T-cell (primary cell): Measurements from ENCODE around the gene CTXN1. TPM values are rescaled to one million over a fixed set of nuclear protein-coding genes. Genes with fewer than 3 reads are reported as not detected.
"Not testable (repeated sequence)": the region's sequence is repeated elsewhere in the genome, so short reads cannot be mapped to it uniquely, and the experiment has no call there.

Source experiments
- ATAC-seq, 4 experiments: fragments of 200-7000 bp in 3 of 4; fragments of 150-1000 bp in 1 of 4; cut with Tn5 transposase; replicated peaks in 1 of 4; 1 replicate in 3 of 4; 2 replicates in 1 of 4; pipeline ENCODE4 v1.10.0; 2021; ENCODE audit warnings: moderate library complexity in 3 of 4, mild to moderate bottlenecking in 2 of 4, moderate number of reproducible peaks in 1 of 4
- CTCF ChIA-PET, 2 donors: fragments of 300-600 bp; sonication (Branson Sonifier 250); formaldehyde crosslinking; loops; one replicate each; lab custom pipeline; 2022; ENCODE audit warnings: antibody characterized with exemption in 2 of 2; lab: Charles Lee
- POLR2A ChIA-PET, 2 donors: fragments of 300-600 bp; sonication (Branson Sonifier 250); formaldehyde crosslinking; loops; one replicate each; lab custom pipeline; 2022; ENCODE audit warnings: antibody characterized with exemption in 2 of 2; lab: Charles Lee
- DNase-seq, 35 experiments: peaks; one replicate each; pipeline versions ENCODE4 v3.0.0 to v3.0.0-alpha.2; 2013 to 2023
- H3K27ac ChIP-seq: one replicate; pipeline ENCODE4 v1.5.1; 2013; ENCODE audit warnings: low read length
- H3K27me3 ChIP-seq, 2 experiments: replicated peaks in 1 of 2; 1 replicate in 1 of 2; 2 replicates in 1 of 2; pipeline versions ENCODE4 v1.6.1 to v1.7.0; 2013; ENCODE audit warnings: low read length in 1 of 2, mixed read lengths in 1 of 2; ENCODE audit not compliant: control insufficient read depth in 2 of 2, insufficient read depth in 2 of 2; ENCODE audit errors: extremely low read depth in 1 of 2
- H3K36me3 ChIP-seq, 2 donors: 1 replicate in 1 of 2; 2 replicates in 1 of 2; pipeline versions ENCODE4 v1.6.1 to v1.7.0; 2013; ENCODE audit warnings: low read length in 1 of 2; ENCODE audit not compliant: control insufficient read depth in 2 of 2, insufficient read depth in 1 of 2; ENCODE audit errors: extremely low read depth in 1 of 2
- H3K4me1 ChIP-seq, 2 experiments: 1 replicate in 1 of 2; 2 replicates in 1 of 2; pipeline versions ENCODE4 v1.6.1 to v1.7.0; 2013; ENCODE audit warnings: low read length in 2 of 2, mixed read lengths in 1 of 2; ENCODE audit not compliant: insufficient read depth in 2 of 2, control insufficient read depth in 1 of 2; ENCODE audit errors: extremely low read depth in 1 of 2
- H3K4me3 ChIP-seq, 2 donors: 1 replicate in 1 of 2; 2 replicates in 1 of 2; pipeline versions ENCODE4 v1.5.1 to v1.7.0; 2013; ENCODE audit warnings: mild to moderate bottlenecking in 2 of 2, low read length in 1 of 2, moderate library complexity in 1 of 2; ENCODE audit not compliant: control insufficient read depth in 1 of 2; ENCODE audit errors: extremely low read depth in 1 of 2
- H3K9me3 ChIP-seq: 2 replicates; pipeline ENCODE4 v1.7.0; 2013
- H3K27ac Mint-ChIP-seq, 2 donors: one replicate each; pipeline ENCODE4 v1.8.0; 2020 to 2021; ENCODE audit warnings: mild to moderate bottlenecking in 2 of 2, mixed read lengths in 2 of 2
- H3K27me3 Mint-ChIP-seq, 2 donors: one replicate each; pipeline ENCODE4 v1.8.0; 2021 to 2022; ENCODE audit warnings: mixed read lengths in 2 of 2
- H3K36me3 Mint-ChIP-seq: one replicate; pipeline ENCODE4 v1.8.0; 2021; ENCODE audit warnings: mixed read lengths
- H3K4me1 Mint-ChIP-seq, 3 donors: one replicate each; pipeline ENCODE4 v1.8.0; 2020 to 2022; ENCODE audit warnings: mixed read lengths in 3 of 3, mild to moderate bottlenecking in 1 of 3
- H3K4me3 Mint-ChIP-seq, 3 donors: one replicate each; pipeline ENCODE4 v1.8.0; 2020 to 2022; ENCODE audit warnings: mild to moderate bottlenecking in 3 of 3, mixed read lengths in 3 of 3, moderate library complexity in 3 of 3
- H3K9me3 Mint-ChIP-seq, 3 donors: one replicate each; pipeline ENCODE4 v1.8.0; 2020 to 2022; ENCODE audit warnings: mixed read lengths in 3 of 3
- WGBS: methylation state at CpG from one replicate; pipeline ENCODE4 v1.1.5; 2013; ENCODE audit warnings: missing lambda C conversion rate; ENCODE audit not compliant: insufficient coverage; 5-methylcytosine and 5-hydroxymethylcytosine counted together
- total RNA-seq, 35 experiments: library from RNA in 6 of 35; stranded (reverse) in 6 of 35; fragments of 120-200 nt in 1 of 35; gene quantifications; one replicate each; pipeline versions ENCODE4 v1.2.1 to v1.2.4 and lab custom pipeline; 2013 to 2026

The CTXN1 gene
- total RNA-seq, 5 donors from 2014 or later (not counting 1 experiment from before 2014, with no cell fraction given) = 0.19 to 0.47 (median 0.30) TPM; not detected in 1

DNA sequence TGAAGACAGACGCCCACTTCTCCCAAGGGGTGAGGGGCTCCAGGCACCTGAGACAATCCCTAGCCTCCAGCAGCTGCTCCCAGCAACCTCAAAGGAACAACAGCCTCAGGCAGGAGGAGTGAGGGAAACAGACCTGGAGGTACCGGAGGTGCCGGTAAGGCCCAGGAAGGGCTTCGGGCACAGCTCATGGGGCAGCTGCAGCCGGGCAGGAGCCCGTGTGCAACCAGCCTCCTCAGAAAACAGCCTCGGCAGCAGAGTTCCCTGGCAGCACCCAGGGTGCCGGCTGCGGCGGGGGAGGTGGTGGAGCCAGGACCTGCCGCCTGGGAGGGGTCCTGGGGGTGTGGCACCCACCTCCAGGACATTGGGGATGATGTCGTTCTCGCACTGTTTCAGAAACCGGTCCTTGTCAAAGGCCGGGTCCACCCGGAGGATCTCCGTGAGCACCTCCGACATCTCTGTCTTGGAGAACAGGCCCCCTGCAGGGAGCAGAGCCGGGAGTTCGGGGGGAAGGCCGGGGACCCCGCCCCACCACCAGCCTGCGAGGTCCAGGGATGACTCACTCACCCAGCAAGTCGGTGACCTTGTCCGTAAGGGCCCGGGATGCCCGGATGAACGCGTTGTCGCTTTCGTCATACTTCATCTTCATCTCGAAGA, 6.5 kb upstream of the CTXN1 start:
- Histone ChIP-seq H3K9me3 (no peaks in the 10 kb centered on the region), H3K36me3 (peaks cover 28 to 61% of the 10 kb centered on the region in 2 donors)
- POLR2A ChIA-PET = no interaction called here

GRCh38 chr19:7931221-7932061, 5.5 kb upstream of the CTXN1 start:
- DNase-seq (no peak), ATAC-seq (no peak)
- Histone ChIP-seq H3K27me3 (no peaks in the 10 kb centered on the region), H3K27ac (no peak overlapping the region), H3K9me3 (no peaks in the 10 kb centered on the region), H3K36me3 (peaks cover 21 to 54% of the 10 kb centered on the region in 2 donors), H3K4me3 (no peak overlapping the region), H3K4me1 (peaks cover 2 to 10% of the 10 kb centered on the region in 2 experiments)
- Mint-ChIP-seq H3K4me3 (no peak overlapping the region), H3K9me3 (no peaks in the 10 kb centered on the region), H3K27me3 (no peaks in the 10 kb centered on the region), H3K36me3 (peaks cover 9% of the 10 kb centered on the region), H3K27ac (no peak overlapping the region), H3K4me1 (peaks cover 0 to 11% (median 8%) of the 10 kb centered on the region in 3 donors)
- POLR2A ChIA-PET = no interaction called here
- CTCF ChIA-PET = no interaction called here
- 96% methylated on average over 23 of the region's 36 CpGs for WGBS

More for the DNA sequence above, 6.5 kb upstream of the CTXN1 start:
- Histone ChIP-seq H3K27ac (no peak overlapping the region), H3K4me3 (no peak overlapping the region), H3K27me3 (no peaks in the 10 kb centered on the region), H3K4me1 (peaks cover 2 to 7% of the 10 kb centered on the region in 2 experiments)
- DNase-seq (no peak), ATAC-seq (no peak)
- CTCF ChIA-PET = no interaction called here
- Mint-ChIP-seq H3K4me3 (no peak overlapping the region), H3K27ac (no peak overlapping the region), H3K4me1 (peaks cover 0 to 10% (median 7%) of the 10 kb centered on the region in 3 donors), H3K27me3 (no peaks in the 10 kb centered on the region), H3K36me3 (peaks cover 9% of the 10 kb centered on the region), H3K9me3 (no peaks in the 10 kb centered on the region)
- 96% methylated on average over 19 of the region's 32 CpGs for WGBS

GRCh38 chr19:7930765-7931164, 4.8 kb upstream of the CTXN1 start:
- ChIA-PET CTCF (interaction anchor here in 1 of 2 donors (0.6 to 2.7 kb wide), 3 partner anchors 13 to 625 kb away, joined by 4 to 15 read pairs (median 6); partner anchors contain the start of gene TIMM44), POLR2A (no interaction called here)
- H3K9me3 Mint-ChIP-seq = no peaks in the 10 kb centered on the region
- Histone ChIP-seq H3K4me3 (no peak overlapping the region), H3K27ac (no peak overlapping the region), H3K36me3 (peaks cover 18 to 50% of the 10 kb centered on the region in 2 donors), H3K9me3 (no peaks in the 10 kb centered on the region), H3K27me3 (no peaks in the 10 kb centered on the region), H3K4me1 (peaks cover 2 to 14% of the 10 kb centered on the region in 2 experiments)
- no peaks in the 10 kb centered on the region for H3K27me3 Mint-ChIP-seq
- no peak overlapping the region for H3K4me3 Mint-ChIP-seq
- no peak for ATAC-seq
- WGBS = no CpG with 5 or more reads among the region's 7 CpGs
- H3K27ac Mint-ChIP-seq = no peak overlapping the region
- peaks cover 8% of the 10 kb centered on the region for H3K36me3 Mint-ChIP-seq
- peaks cover 0 to 14% (median 11%) of the 10 kb centered on the region in 3 donors for H3K4me1 Mint-ChIP-seq
- no peak for DNase-seq

- POLR2A ChIA-PET = interaction anchor here in 1 of 2 donors (0.6 kb wide), 1 partner anchor 13 kb away, joined by 3 read pairs; no protein-coding TSS in a partner anchor
- H3K4me1 Mint-ChIP-seq = peaks cover 0 to 16% (median 12%) of the 10 kb centered on the region in 3 donors
- not testable (repeated sequence) for DNase-seq, H3K27ac Mint-ChIP-seq, H3K4me3 Mint-ChIP-seq, H3K9me3 ChIP-seq, H3K27ac ChIP-seq, H3K9me3 Mint-ChIP-seq, ATAC-seq, H3K27me3 ChIP-seq, H3K27me3 Mint-ChIP-seq, H3K36me3 Mint-ChIP-seq, H3K4me3 ChIP-seq
- Histone ChIP-seq H3K36me3 (peaks cover 18 to 44% of the 10 kb centered on the region in 2 donors), H3K4me1 (peaks cover 2 to 16% of the 10 kb centered on the region in 2 experiments)
- WGBS = 50% methylated on average over 2 of the region's 11 CpGs
- CTCF ChIA-PET = interaction anchor here in 1 of 2 donors (0.6 to 2.7 kb wide), 5 partner anchors 9 to 624 kb away, joined by 3 to 15 read pairs (median 6); partner anchors contain the start of genes SNAPC2 and TIMM44
Measured at GRCh38 chr19:7930030-7930429, 4.1 kb upstream of the CTXN1 start.

- ChIA-PET POLR2A (interaction anchor here in 1 of 2 donors (0.6 kb wide), 1 partner anchor 99 kb away, joined by 14 read pairs; no protein-coding TSS in a partner anchor), CTCF (interaction anchor here (0.7 to 2.7 kb wide), 4 partner anchors 8 to 15 kb away, joined by 3 to 15 read pairs (median 7); partner anchors contain the start of genes SNAPC2 (in 1 of the 2) and TIMM44 (in 1 of the 2))
- H3K27ac ChIP-seq = no peak overlapping the region
- peak overlapping the region in 1 of 3 donors; percentile 38 for H3K4me3 Mint-ChIP-seq
- peak in 34 of 35 experiments; percentile 43 to 89 (median 78) for DNase-seq
- H3K27ac Mint-ChIP-seq = peak overlapping the region in 1 of 2 donors; percentile 15
- H3K36me3 ChIP-seq = peaks cover 10 to 34% of the 10 kb centered on the region in 2 donors
- WGBS = 93% methylated on average over 7 of the region's 24 CpGs
- no peaks in the 10 kb centered on the region for H3K9me3 ChIP-seq
- peak; percentile 23 to 60 (median 37) for ATAC-seq
- peaks cover 0 to 19% (median 12%) of the 10 kb centered on the region in 3 donors for H3K4me1 Mint-ChIP-seq
- H3K27me3 ChIP-seq = no peaks in the 10 kb centered on the region
- no peaks in the 10 kb centered on the region for H3K27me3 Mint-ChIP-seq
- peaks cover 2% of the 10 kb centered on the region for H3K36me3 Mint-ChIP-seq
- peaks cover 2 to 21% of the 10 kb centered on the region in 2 experiments for H3K4me1 ChIP-seq
- H3K9me3 Mint-ChIP-seq = no peaks in the 10 kb centered on the region
- H3K4me3 ChIP-seq = no peak overlapping the region
Measured at GRCh38 chr19:7928741-7929701, 3.1 kb upstream of the CTXN1 start.
